Fibroblast of villous mesenchyme (primary cell): ENCODE data around the gene PLA2G4C. TPM values are rescaled to one million over a fixed set of nuclear protein-coding genes. Genes with fewer than 3 reads are reported as not detected.
"Not testable (repeated sequence)": the region's sequence is repeated elsewhere in the genome, so short reads cannot be mapped to it uniquely, and the experiment has no call there.

Experiments used
- DNase-seq: peaks from one replicate; pipeline ENCODE4 v3.0.0-alpha.2; 2010; ENCODE audit warnings: low read depth
- H3K4me3 ChIP-seq: 2 replicates; pipeline ENCODE4 v1.5.1; 2011; ENCODE audit warnings: low read depth, mild to moderate bottlenecking, low read length
- total RNA-seq: library from RNA; depleted of rRNA; stranded (reverse); fragments of >200 nt; gene quantifications from 2 replicates; pipeline ENCODE4 v1.2.3, GENCODE V29; 2012
- TF ChIP-seq, protein P1 (sequence below): IDR thresholded peaks from 2 replicates; pipeline ENCODE4 v1.5.1; 2012; ENCODE audit warnings: low read depth, mild to moderate bottlenecking, low read length; ENCODE audit not compliant: insufficient read depth

PLA2G4C gene
- total RNA-seq, 1 donor, result 22.5 TPM

DNA sequence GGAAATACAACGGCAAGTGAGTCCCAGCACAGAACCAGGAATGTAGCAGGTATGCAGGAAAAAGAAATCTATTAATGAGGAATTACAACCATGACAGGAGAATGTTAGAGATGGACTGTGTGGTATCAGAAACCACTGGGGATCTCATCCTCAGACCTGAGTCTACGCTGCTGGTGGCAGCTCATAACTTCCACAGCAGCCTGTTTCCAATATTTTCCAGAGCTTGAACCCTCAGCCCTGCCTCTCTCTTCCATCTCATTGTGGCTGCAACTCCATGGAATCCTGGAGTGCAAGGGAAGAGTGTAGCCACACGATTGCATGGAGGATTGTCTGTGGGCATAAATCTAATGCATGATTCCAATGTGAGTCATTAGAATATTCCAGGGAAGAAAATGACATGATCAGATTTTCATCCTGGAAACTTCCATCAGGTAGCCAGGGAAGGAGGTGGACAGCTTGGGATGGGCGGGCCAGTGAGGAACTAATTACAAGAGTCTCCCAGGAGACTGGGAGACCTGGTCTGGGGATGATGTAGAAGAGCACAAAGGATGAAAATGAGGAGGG lies 14.9 kb downstream of the PLA2G4C start:
- no peak for DNase-seq
- no peak overlapping the region for H3K4me3 ChIP-seq
- TF ChIP-seq, protein P1, sequence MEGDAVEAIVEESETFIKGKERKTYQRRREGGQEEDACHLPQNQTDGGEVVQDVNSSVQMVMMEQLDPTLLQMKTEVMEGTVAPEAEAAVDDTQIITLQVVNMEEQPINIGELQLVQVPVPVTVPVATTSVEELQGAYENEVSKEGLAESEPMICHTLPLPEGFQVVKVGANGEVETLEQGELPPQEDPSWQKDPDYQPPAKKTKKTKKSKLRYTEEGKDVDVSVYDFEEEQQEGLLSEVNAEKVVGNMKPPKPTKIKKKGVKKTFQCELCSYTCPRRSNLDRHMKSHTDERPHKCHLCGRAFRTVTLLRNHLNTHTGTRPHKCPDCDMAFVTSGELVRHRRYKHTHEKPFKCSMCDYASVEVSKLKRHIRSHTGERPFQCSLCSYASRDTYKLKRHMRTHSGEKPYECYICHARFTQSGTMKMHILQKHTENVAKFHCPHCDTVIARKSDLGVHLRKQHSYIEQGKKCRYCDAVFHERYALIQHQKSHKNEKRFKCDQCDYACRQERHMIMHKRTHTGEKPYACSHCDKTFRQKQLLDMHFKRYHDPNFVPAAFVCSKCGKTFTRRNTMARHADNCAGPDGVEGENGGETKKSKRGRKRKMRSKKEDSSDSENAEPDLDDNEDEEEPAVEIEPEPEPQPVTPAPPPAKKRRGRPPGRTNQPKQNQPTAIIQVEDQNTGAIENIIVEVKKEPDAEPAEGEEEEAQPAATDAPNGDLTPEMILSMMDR, result no peak

DNA sequence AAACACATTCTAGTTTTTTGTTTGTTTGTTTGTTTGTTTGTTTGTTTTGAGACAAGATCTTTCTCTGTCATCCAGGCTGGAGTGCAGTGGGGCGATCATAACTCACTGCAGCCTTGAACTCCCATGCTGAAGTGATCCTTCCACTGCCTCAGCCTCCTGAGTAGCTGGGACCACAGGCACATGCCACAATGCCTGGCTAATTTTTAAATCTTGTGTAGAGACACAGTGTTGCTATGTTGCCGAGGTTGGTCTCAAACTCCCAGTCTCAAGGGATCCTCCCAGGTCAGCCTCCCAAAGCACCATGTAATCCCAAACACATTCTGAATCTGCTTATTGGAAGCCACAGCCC lies 15.8 kb downstream of the PLA2G4C start:
- H3K4me3 ChIP-seq, result no peak overlapping the region
- TF ChIP-seq, protein P1, result no peak
- DNase-seq, result no peak

DNA sequence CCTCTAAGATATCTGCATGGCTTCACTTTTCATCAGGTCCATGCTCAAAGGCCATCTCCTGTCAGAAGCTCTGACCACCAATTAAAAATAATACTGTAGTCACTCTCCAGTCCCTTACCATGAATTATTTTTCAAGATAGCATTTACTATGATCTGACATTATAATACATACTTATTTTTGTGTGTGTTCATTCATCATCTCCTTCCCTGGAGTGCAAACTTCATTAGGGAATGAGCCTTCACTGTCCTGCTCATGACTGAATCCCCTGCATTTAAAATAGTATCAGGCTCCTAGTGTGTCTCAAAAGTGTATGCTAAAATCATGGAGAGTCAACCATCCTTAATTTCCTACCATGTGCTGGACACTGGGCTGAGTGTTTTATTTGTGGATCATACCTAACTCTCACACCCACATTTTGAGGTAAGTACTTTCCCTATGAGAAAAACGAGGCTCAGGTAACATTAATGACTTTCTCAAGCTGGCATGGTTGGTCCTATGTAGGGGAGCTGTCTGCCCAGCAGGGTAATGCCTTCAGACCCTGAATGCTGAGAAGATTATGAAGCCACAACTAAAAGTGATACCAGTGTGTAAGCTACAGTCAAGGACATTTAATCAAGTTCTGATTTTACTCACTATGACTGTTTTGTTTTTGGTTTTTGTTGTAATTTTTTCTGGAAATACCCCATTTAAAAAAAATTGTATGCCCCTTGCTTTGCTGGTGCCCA lies 16.3 kb downstream of the PLA2G4C start:
- TF ChIP-seq, protein P1, result no peak
- H3K4me3 ChIP-seq, result no peak overlapping the region
- DNase-seq, result no peak

DNA sequence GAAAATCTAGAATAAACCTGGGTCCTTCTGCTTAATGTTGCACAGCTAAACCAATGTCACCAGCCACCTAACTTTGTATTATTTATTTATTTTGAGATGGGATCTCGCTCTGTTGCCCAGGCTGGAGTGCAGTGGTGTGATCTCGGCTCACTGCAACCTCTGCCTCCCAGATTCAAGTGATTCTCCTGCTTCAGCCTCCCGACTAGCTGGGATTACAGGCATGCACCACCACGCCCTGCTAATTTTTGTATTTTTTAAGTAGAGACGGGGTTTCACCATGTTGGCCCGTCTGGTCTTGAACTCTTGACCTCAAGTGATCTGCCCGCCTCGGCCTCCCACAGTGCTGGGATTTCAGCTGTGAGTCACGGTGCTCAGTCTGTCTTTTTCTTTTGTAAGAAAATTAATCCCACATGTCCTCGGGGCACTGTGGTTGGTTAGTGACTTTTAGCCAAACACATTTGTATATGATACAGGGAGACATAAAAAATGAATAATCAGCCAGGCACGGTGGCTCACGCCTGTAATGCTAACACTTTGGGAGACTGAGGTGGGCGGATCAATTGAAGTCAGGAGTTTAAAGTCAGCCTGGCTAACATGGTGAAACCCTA lies 19.4 kb downstream of the PLA2G4C start:
- not testable (repeated sequence) for H3K4me3 ChIP-seq
- peak; percentile 85 for DNase-seq

DNA sequence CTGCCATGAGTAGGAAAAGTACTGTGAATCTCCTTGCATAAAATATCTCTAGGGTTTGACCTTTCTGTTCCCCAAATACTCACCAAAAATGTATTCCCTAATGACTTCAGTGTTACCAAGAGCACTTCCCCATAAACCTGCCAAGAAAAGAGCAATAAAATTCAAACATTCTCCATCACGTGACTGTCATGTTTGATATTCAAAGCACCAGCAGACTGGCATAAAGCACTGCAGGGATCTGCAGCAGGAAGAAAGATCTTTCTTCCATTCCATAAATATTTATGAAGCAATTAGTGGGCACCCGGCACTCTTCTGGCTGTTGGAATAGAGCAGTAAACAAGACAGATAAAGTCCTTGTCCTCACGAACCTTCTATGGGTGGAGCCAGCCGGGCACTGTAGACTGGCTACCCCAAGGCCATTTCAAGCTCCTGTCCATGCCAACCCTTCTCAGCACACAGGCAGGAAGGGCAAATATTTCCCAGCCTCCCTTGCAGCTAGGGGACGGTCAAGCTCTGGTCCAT lies 20.3 kb downstream of the PLA2G4C start:
- peak; percentile 36 for DNase-seq
- TF ChIP-seq, protein P1, result no peak
- H3K4me3 ChIP-seq, result no peak overlapping the region

DNA sequence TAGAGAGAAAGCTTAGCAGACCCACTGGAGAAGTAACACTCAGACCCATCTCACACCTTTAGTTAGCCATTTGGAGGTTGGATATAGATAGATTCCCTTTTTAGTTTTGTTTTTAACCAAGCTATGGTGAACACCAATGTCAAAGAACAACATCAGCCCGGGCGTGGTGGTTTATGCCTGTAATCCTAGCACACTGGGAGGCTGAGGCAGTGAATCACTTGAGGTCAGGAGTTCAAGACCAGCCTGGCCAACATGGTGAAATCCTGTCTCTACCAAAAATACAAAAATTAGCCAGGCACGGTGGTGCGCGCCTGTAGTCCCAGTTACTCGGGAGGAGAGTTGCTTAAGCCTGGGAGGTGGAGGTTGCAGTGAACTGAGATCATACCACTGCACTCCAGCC lies 21.6 kb downstream of the PLA2G4C start:
- not testable (repeated sequence) for H3K4me3 ChIP-seq, DNase-seq

DNA sequence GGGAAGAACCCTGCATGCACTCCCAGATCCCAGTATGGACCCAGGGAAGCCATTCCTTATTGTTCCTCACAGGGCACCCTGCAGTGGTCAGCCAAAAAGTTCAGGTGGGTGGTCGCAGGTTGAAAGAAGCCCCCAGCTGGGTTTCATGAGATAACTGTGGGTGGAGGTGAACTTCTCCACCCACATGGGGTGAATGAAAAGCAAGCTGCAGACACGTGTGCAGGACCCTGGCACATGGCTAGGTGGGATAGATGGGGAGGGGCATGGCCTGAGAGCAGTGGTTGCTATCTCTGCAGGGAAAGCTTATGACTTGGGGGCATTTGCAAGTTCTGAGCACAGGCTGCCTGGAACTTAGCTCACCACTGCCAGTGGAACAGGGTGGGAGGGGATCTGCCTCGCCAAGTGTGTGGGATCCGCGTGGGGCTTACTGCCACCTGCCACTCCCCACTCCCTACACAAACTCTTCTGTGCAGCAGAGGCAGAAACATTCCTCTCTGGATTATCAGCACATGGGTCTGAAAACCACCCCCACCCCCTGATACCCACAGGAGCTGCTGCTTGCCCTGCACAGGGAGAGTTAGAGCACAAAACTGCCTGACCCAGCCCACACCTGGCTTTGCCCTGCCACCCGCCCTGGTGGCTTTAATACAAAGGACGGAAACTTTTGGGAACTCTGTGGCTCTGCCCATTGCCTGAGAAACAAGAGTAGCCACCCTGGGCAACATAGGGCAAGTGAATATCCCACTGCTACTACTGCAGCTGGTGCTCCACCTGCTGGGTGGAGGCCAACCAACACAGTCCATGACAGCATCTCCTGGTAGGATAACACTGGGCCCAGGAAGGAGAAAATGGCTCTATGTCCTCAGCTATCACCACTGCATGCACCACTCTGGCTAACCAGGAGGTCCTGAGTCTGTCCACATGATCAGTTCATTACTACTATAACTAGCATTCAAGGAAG lies 24.4 kb downstream of the PLA2G4C start:
- TF ChIP-seq, protein P1, result no peak
- no peak overlapping the region for H3K4me3 ChIP-seq
- DNase-seq, result no peak
